ENCODE results near the gene MED8. TPM values are rescaled to one million over a fixed set of nuclear protein-coding genes. Genes with fewer than 3 reads are reported as not detected.

Gene MED8
- total and polyA plus RNA-seq, 2 of the 4 experiments (the other 2 are of a cell fraction) = 61.1 to 120 TPM

- Histone ChIP-seq H4K20me1 (ENCODE audit: insufficient read depth, low read length) (0 out of 2 replicates have a peak, but pooled peaks cover 2% of the 10 kb centered on the region), H3K4me1 (ENCODE audit: control insufficient read depth, insufficient read depth, low read length) (peaks cover 9% of the 10 kb centered on the region; the same call in 1 of the 2 replicates), H3K4ac (ENCODE audit: low read depth, low read length) (no peak overlapping the region), H2BK120ac (ENCODE audit: low read depth, low read length) (no peak overlapping the region), H3K27me3 (ENCODE audit: control insufficient read depth, insufficient read depth, low read length) (no peaks in the 10 kb centered on the region), H3K27ac (ENCODE audit: insufficient read depth, low read length) (no peak overlapping the region), H3K9me1 (ENCODE audit: insufficient read depth, low read length) (peaks cover 15% of the 10 kb centered on the region), H2AK9ac (replicated peaks; ENCODE audit: low read depth, low read length, poor library complexity) (no peak overlapping the region), H4K8ac (ENCODE audit: low read depth in 2 of 2, low read length in 2 of 2) (no peak overlapping the region), H2BK15ac (ENCODE audit: low read depth, low read length) (no peak overlapping the region), H3K4me2 (ENCODE audit: low read depth, low read length) (no peak overlapping the region), H3K14ac (replicated peaks; ENCODE audit: low read depth, low read length) (no peak overlapping the region), H4K5ac (ENCODE audit: low read depth, low read length) (no peak overlapping the region), H3K36me3 (ENCODE audit: control insufficient read depth, insufficient read depth, low read length) (peaks cover 13% of the 10 kb centered on the region), H3K23ac (ENCODE audit: low read depth, low read length) (no peak overlapping the region), H3K9me3 (ENCODE audit: control insufficient read depth, insufficient read depth, low read length) (no peaks in the 10 kb centered on the region), H3K4me3 (ENCODE audit: insufficient read depth, low read depth, low read length) (no peak overlapping the region), H2BK5ac (ENCODE audit: low read depth, low read length, poor library complexity, severe bottlenecking) (no peak overlapping the region), H2AFZ (replicated peaks; ENCODE audit: low read length, poor library complexity) (no peak overlapping the region), H2BK20ac (ENCODE audit: low read depth, low read length) (no peak overlapping the region), H3K18ac (ENCODE audit: low read depth, low read length) (no peak overlapping the region), H3K9ac (ENCODE audit: low read depth, low read length) (no peak overlapping the region), H3K56ac (ENCODE audit: extremely low read depth, insufficient read depth, low read length) (no peak overlapping the region), H2AK5ac (ENCODE audit: low read depth, low read length) (no peak overlapping the region), H4K91ac (ENCODE audit: insufficient read depth, low read depth, low read length) (no peak overlapping the region), H3K79me1 (ENCODE audit: low read depth in 1 of 2, low read length in 2 of 2) (peaks cover 20 to 56% of the 10 kb centered on the region in 2 experiments)
- dilution Hi-C loops (cut with HindIII; ENCODE audit: low sequenced_read_pairs, unreplicated experiment) = no loop called here
- ChIA-PET POLR2A (ENCODE audit: unreplicated experiment) (interaction anchor here (0.5 kb wide), 1 partner anchor 162 kb away, joined by 3 read pairs; no protein-coding TSS in a partner anchor), CTCF (no interaction called here)
- in situ Hi-C loops (cut with MboI; ENCODE audit: low sequenced_read_pairs) = no loop called here
- TF ChIP-seq RCOR1 (IDR thresholded peaks at IDR 0.05; ENCODE audit: insufficient replicate concordance, low read length) (no peak), CHD1 (IDR thresholded peaks at IDR 0.05; ENCODE audit: low read depth, low read length) (no peak), MXI1 (IDR thresholded peaks at IDR 0.05; ENCODE audit: borderline replicate concordance, low read depth, low read length) (no peak), CTCF (conservative IDR thresholded peaks at IDR 0.05; ENCODE audit: low read depth, low read length) (no peak), FOS (IDR thresholded peaks at IDR 0.05; ENCODE audit: low read depth, low read length) (no peak), NFE2L2 (IDR thresholded peaks at IDR 0.05; ENCODE audit: low read depth, low read length) (no peak), MAFK (IDR thresholded peaks at IDR 0.05; ENCODE audit: low read depth, low read length) (no peak), RFX5 (IDR thresholded peaks at IDR 0.05; ENCODE audit: low read depth, low read length) (no peak), CEBPB (IDR thresholded peaks at IDR 0.05; ENCODE audit: low read depth, low read length) (no peak), USF2 (IDR thresholded peaks at IDR 0.05; ENCODE audit: low read depth, low read length) (no peak)
- no peak for DNase-seq
- 100% methylated on average over 1 of the region's 7 CpGs; no CpG with 5 or more reads in 1 of the 2 experiments for WGBS, 2 experiments (ENCODE audit: extremely low coverage in 2 of 2, insufficient read length in 1 of 2)
- intact Hi-C loops (cut with micrococcal nuclease) = no loop called here
- no peak for ATAC-seq (ENCODE audit: low read depth)
- BruUV-seq (replicated peaks) = no TSS peak
Observed at GRCh38 chr1:43376723-43377235, 12.8 kb downstream of the MED8 start.

Measured in IMR-90 (cell line).